NCI-H526 (cell line): ENCODE results near the gene BORCS6.
"Not testable (repeated sequence)": the region's sequence is repeated elsewhere in the genome, so short reads cannot be mapped to it uniquely, and the experiment has no call there.

Experiments used
- DNase-seq, 2 experiments: peaks; one replicate each; lab custom pipeline; 2025; lab: John Stamatoyannopoulos, UW

BORCS6 gene

GRCh38 chr17:8189711-8190477, at the start of gene BORCS6:
TSS of gene BORCS6 (minus strand) at chr17:8190180. CDS start at chr17:8190140, 40 bp downstream.
- peak; percentile 91 to 94 for DNase-seq

- DNase-seq: no peak
Measured at GRCh38 chr17:8237886-8238285, 47.9 kb upstream of the BORCS6 start.

GRCh38 chr17:8237175-8237574, 47.2 kb upstream of the BORCS6 start:
- DNase-seq: no peak

- no peak for DNase-seq
Measured at GRCh38 chr17:8235676-8236075, 45.7 kb upstream of the BORCS6 start.

- no peak for DNase-seq
Measured at GRCh38 chr17:8234361-8235270, 44.6 kb upstream of the BORCS6 start.

- DNase-seq: no peak
Measured at GRCh38 chr17:8231701-8232100, 41.7 kb upstream of the BORCS6 start.

GRCh38 chr17:8227238-8227581, 37.2 kb upstream of the BORCS6 start:
- no peak for DNase-seq

GRCh38 chr17:8226536-8227237, 36.7 kb upstream of the BORCS6 start:
- DNase-seq: peak; percentile 74 to 82

GRCh38 chr17:8225813-8226535, 36.0 kb upstream of the BORCS6 start:
- peak; percentile 36 to 60 for DNase-seq

- no peak for DNase-seq
Measured at GRCh38 chr17:8224891-8225812, 35.2 kb upstream of the BORCS6 start.

- peak; percentile 39 to 56 for DNase-seq
Measured at GRCh38 chr17:8223356-8224126, 33.6 kb upstream of the BORCS6 start.

GRCh38 chr17:8222630-8223355, 32.8 kb upstream of the BORCS6 start:
- peak; percentile 67 to 88 for DNase-seq

GRCh38 chr17:8222380-8222629, 32.3 kb upstream of the BORCS6 start:
- DNase-seq: peak in 1 of 2 experiments; percentile 73

GRCh38 chr17:8221663-8222379, 31.8 kb upstream of the BORCS6 start:
- peak; percentile 80 to 81 for DNase-seq

GRCh38 chr17:8220783-8221662, 31.0 kb upstream of the BORCS6 start:
- DNase-seq: peak; percentile 83 to 88

GRCh38 chr17:8214000-8214399, 24.0 kb upstream of the BORCS6 start:
- not testable (repeated sequence) for DNase-seq

- DNase-seq: no peak
Measured at GRCh38 chr17:8212312-8213180, 22.6 kb upstream of the BORCS6 start.
